Ovary (tissue), 9 donors: ENCODE results near the gene SLC6A12. TPM values are rescaled to one million over a fixed set of nuclear protein-coding genes. Genes with fewer than 3 reads are reported as not detected.
"Not testable (repeated sequence)": the region's sequence is repeated elsewhere in the genome, so short reads cannot be mapped to it uniquely, and the experiment has no call there.

Source experiments
- DNase-seq, 5 donors: peaks; one replicate each; pipeline ENCODE4 v3.0.0-alpha.2; 2019 to 2020
- H3K27ac ChIP-seq, 2 donors: fragments of 200-600 bp; one replicate each; pipeline versions ENCODE4 v1.5.1 to v1.8.0; 2019 to 2022
- H3K27me3 ChIP-seq: fragments of 200-600 bp; one replicate; pipeline ENCODE4 v1.8.0; 2022
- H3K36me3 ChIP-seq: fragments of 200-600 bp; sonication (generic); one replicate; pipeline ENCODE4 v1.5.1; 2019
- H3K4me1 ChIP-seq: one replicate; pipeline ENCODE4 v1.8.1; 2013; ENCODE audit warnings: mild to moderate bottlenecking, moderate library complexity; ENCODE audit not compliant: insufficient read depth
- H3K4me3 ChIP-seq: fragments of 200-600 bp; sonication (generic); one replicate; pipeline ENCODE4 v1.5.1; 2017
- H3K9me3 ChIP-seq, 2 donors: fragments of 200-600 bp in 1 of 2; sonication (generic) in 1 of 2; one replicate each; pipeline versions ENCODE4 v1.5.1 to v1.8.1; 2013 to 2019; ENCODE audit warnings: mild to moderate bottlenecking in 1 of 2, moderate library complexity in 1 of 2
- EP300 ChIP-seq: sonication (generic); formaldehyde crosslinking; IDR thresholded peaks from one replicate; pipeline ENCODE4 v1.6.1; 2017; ENCODE audit warnings: antibody characterized with exemption
- POLR2A ChIP-seq: fragments of 450-650 bp; IDR thresholded peaks from one replicate; pipeline ENCODE4 v1.6.1; 2017; ENCODE audit warnings: antibody characterized with exemption, mild to moderate bottlenecking, moderate library complexity
- WGBS, 3 donors: extraction: QIAGEN DNeasy Blood & Tissue Kit in 1 of 3; methylation state at CpG; one replicate each; pipeline versions ENCODE4 v1.1.5 to v1.1.7; 2013 to 2017; 5-methylcytosine and 5-hydroxymethylcytosine counted together
- intact Hi-C, 4 donors: fragments of 100-400 bp; cut with DNase I; formaldehyde crosslinking; loops; one replicate each; pipeline versions ENCODE4 v1.11.0 to v1.15.1; 2022 to 2023
- polyA plus RNA-seq, 2 donors: library from polyadenylated mRNA; stranded (reverse); fragments of 200-250 nt in 1 of 2; fragments of 350-450 nt in 1 of 2; fragmentation: Illumina TruSeq in 1 of 2; extraction: RNeasy Lipid Tissue Mini Kit (QIAGEN cat#74804) in 1 of 2; gene quantifications; one replicate each; pipeline ENCODE4 v1.2.3, GENCODE V29; 2013 to 2014
- total RNA-seq, 7 donors: library from RNA; depleted of rRNA in 2 of 7; stranded (reverse); fragments of >200 nt in 2 of 7; fragmentation: NEBNext Ultra II Directional in 3 of 7; extraction: Animal tissue kit (Norgen Biotek cat#: 25700) in 3 of 7; gene quantifications; one replicate each; pipeline versions ENCODE4 v1.1.0 to v1.2.4, GENCODE V29; 2016 to 2023
- TF ChIP-seq, protein P1 (sequence below), 3 donors: fragments of 450-650 bp in 2 of 3; fragments of 200-600 bp in 1 of 3; IDR thresholded peaks; one replicate each; pipeline versions ENCODE4 v1.5.1 to v1.8.0; 2016 to 2022; ENCODE audit warnings: antibody characterized with exemption in 3 of 3, mild to moderate bottlenecking in 1 of 3
- donor health status: DM: no; HTN: no; CAD: no; lungs with moderate emphysema.
- donor health status: DM: no; HTN: no; CAD: no.
- donor health status: Bipolar disorder and iron deficiency.
- donor health status: DM: yes; HTN: yes; CAD: no.
- donor health status: DM: no; HTN: no; CAD: no.
- donor health status: DM: yes; HTN: yes; CAD: no.

The SLC6A12 gene
- total and polyA plus RNA-seq, 9 donors, result 0.24 to 7.5 (median 1.5) TPM; not detected in 1

DNA sequence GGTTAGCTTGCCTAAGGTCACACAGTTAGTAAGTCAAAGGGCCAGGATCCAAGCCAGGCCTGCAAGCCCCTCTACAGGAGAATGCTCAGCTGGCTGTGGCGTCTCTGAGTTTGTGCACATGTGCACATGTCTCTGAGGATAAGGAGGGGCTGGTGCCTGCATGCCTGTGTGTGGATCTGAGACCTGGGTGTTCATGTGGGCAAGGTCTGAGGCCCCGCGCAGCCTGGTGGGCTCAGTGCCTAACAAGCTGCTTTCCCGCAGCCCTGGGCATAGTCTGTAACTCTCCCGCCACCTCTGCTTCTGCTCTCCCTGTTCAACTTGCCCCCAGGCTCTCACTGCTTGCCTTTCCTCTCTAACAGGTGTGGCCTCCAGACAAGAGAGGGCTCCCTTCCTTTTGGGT, 4.3 kb upstream of the SLC6A12 start:
- WGBS, 3 donors, result 74 to 83% (median 81%) methylated on average over 5 of the region's 5 CpGs
- no peak overlapping the region for H3K4me3 ChIP-seq
- no peak for DNase-seq
- no peaks in the 10 kb centered on the region for H3K4me1 ChIP-seq
- no peak overlapping the region for H3K27ac ChIP-seq
- intact Hi-C loops, result no loop called here
- H3K9me3 ChIP-seq, result no peaks in the 10 kb centered on the region
- H3K36me3 ChIP-seq, result no peaks in the 10 kb centered on the region
- H3K27me3 ChIP-seq, result no peaks in the 10 kb centered on the region
- TF ChIP-seq, protein P1, sequence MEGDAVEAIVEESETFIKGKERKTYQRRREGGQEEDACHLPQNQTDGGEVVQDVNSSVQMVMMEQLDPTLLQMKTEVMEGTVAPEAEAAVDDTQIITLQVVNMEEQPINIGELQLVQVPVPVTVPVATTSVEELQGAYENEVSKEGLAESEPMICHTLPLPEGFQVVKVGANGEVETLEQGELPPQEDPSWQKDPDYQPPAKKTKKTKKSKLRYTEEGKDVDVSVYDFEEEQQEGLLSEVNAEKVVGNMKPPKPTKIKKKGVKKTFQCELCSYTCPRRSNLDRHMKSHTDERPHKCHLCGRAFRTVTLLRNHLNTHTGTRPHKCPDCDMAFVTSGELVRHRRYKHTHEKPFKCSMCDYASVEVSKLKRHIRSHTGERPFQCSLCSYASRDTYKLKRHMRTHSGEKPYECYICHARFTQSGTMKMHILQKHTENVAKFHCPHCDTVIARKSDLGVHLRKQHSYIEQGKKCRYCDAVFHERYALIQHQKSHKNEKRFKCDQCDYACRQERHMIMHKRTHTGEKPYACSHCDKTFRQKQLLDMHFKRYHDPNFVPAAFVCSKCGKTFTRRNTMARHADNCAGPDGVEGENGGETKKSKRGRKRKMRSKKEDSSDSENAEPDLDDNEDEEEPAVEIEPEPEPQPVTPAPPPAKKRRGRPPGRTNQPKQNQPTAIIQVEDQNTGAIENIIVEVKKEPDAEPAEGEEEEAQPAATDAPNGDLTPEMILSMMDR (IDR thresholded peaks at IDR 0.05), result no peak
- no peak for TF ChIP-seq POLR2A
- no peak for TF ChIP-seq EP300

DNA sequence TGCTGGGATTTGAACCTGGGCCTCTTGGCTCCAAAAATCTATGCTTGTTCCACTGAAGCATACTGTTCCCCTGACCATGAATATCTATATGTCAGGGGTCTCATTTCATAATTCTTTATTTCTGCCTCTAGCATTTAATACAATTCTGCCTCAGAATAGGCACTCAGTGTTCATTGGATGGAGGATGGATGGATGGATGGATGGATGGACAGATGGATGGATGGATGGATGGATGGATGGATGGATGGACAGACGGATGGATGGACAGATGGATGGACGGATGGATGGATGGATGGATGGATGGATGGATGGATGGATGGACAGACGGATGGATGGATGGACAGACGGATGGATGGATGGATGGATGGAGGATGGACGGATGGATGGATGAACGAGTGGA, 3.1 kb upstream of the SLC6A12 start:
- WGBS, 3 donors, result 63 to 81% (median 77%) methylated on average over 6 of the region's 6 CpGs
- H3K36me3 ChIP-seq, H3K9me3 ChIP-seq, DNase-seq, H3K4me1 ChIP-seq, intact Hi-C loops, H3K27me3 ChIP-seq, H3K4me3 ChIP-seq, H3K27ac ChIP-seq: not testable (repeated sequence)

DNA sequence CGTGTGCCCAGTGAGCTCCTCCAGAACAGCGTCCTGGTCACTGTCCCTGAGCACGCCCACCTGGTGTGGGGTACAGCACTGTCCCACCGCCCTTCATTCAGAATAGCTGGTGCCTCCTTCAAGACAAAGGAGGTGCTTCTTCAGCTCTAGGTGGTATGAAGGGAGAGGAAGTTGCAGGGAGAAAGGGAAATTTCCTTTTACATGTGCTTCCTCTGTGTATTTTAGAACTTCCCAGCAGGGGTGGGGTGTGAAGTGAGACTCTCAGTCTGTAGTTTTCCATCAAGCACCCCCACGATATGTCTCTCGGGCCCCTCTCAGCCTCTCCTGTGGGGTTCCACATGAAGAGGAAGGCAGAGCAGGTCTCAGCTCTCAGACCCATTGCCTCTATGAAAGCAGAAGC, 1.2 kb upstream of the SLC6A12 start:
- no peak for DNase-seq
- intact Hi-C loops, result no loop called here
- no peaks in the 10 kb centered on the region for H3K27me3 ChIP-seq
- TF ChIP-seq POLR2A, result no peak
- no peak for TF ChIP-seq EP300
- TF ChIP-seq, protein P1 (IDR thresholded peaks at IDR 0.05), result no peak
- H3K36me3 ChIP-seq, result no peaks in the 10 kb centered on the region
- H3K9me3 ChIP-seq, result no peaks in the 10 kb centered on the region
- H3K4me3 ChIP-seq, result no peak overlapping the region
- no peak overlapping the region for H3K27ac ChIP-seq
- no peaks in the 10 kb centered on the region for H3K4me1 ChIP-seq
- 93 to 98% (median 96%) methylated on average over 6 of the region's 6 CpGs for WGBS, 3 donors

DNA sequence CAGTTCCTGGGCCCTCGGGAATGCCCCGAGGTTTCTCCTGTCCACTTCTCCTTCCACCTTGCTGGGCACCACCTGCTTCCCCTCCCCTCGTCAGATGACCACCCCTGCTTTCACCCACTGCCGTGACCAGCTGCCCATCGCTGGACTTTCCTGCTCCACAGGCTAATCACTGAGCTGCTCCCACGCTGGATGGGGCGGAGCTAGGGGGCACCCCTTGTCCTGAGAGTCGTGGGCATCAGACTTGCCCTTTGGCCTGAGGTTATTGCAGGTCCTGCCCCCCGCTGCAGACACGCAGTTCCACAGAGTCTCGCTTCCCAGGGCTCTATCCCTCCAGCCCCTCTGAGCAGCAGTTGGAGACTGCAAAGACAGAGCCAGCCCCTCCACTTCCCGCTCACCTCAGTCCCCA, 427 bp downstream of the SLC6A12 start:
- Histone ChIP-seq H3K36me3 (no peaks in the 10 kb centered on the region), H3K27ac (no peak overlapping the region), H3K27me3 (no peaks in the 10 kb centered on the region), H3K4me3 (no peak overlapping the region), H3K4me1 (no peaks in the 10 kb centered on the region), H3K9me3 (no peaks in the 10 kb centered on the region)
- no peak for DNase-seq
- WGBS, 3 donors, result 34 to 46% (median 45%) methylated on average over 12 of the region's 12 CpGs
- intact Hi-C loops, result no loop called here
- TF ChIP-seq EP300 (no peak), POLR2A (no peak)
- TF ChIP-seq, protein P1 (IDR thresholded peaks at IDR 0.05), result no peak

DNA sequence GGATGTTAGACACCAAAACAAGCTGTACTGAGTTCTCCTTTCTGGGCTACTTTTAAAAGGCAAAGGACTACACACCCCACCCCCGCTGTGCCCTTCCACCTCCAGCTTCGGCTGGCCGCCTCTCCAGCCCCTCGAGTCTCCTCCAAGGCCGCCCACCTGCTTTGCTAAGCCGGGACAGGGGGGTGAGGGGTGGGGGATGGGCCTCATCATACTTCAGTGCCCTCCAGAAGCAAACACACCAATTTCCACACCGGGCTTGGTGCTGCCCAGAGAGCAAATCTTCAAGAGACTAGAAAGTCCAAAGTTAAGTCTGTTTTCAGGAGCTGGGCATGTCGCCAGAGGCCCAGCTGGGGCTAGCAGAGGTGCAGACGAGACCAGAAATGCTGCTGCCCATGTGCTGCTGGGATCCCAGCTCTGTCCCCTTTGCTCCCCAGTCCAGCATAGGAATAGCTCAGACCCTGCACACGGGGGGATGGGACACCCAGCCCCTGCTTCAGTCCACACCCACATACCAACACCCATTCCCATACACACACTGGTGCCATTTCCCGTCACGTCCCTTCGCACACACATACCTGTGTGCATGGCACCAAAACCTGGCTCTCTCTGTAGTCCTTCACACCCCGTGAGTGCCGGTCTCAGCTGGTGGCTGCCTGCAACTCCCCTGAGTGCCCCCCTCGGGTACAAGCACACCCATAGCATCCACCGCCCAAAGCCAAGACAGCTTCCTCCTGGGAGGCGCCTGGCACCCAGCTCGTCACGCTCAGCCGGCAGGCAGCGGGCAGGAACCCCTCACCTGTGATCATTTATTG, 1.0 kb downstream of the SLC6A12 start:
- H3K27ac ChIP-seq, result no peak overlapping the region
- H3K4me1 ChIP-seq, result no peaks in the 10 kb centered on the region
- 22 to 37% (median 31%) methylated on average over 22 of the region's 22 CpGs for WGBS, 3 donors
- TF ChIP-seq EP300, result no peak
- TF ChIP-seq, protein P1 (IDR thresholded peaks at IDR 0.05), result no peak
- no peak for TF ChIP-seq POLR2A
- H3K27me3 ChIP-seq, result no peaks in the 10 kb centered on the region
- peak; percentile 39 to 83 (median 65) for DNase-seq
- H3K9me3 ChIP-seq, result no peaks in the 10 kb centered on the region
- H3K36me3 ChIP-seq, result no peaks in the 10 kb centered on the region
- H3K4me3 ChIP-seq, result no peak overlapping the region
- intact Hi-C loops, result no loop called here
